K562 (cell line): ENCODE results near the gene CAPN7. TPM values are rescaled to one million over a fixed set of nuclear protein-coding genes. Genes with fewer than 3 reads are reported as not detected.

Source experiments
- ATAC-seq: fragments of 200-7000 bp; cut with Tn5 transposase; 3 replicates; pipeline ENCODE4 v1.9.1; 2020; ENCODE audit warnings: moderate library complexity
- BruUV-seq: library from RNA; stranded (reverse); fragments of 400-500 nt; replicated peaks from 2 replicates; lab custom pipeline; 2021; lab: Mats Ljungman, UMichigan
- CTCF ChIA-PET: fragments of 300-600 bp; formaldehyde crosslinking; extraction: SDS; loops from one replicate; lab custom pipeline; 2021; ENCODE audit warnings: low intra/inter-chr PET ratio; lab: Yijun Ruan, JAX
- POLR2A ChIA-PET: fragments of 300-600, 350-650 bp; sonication (Branson Sonifier 250); formaldehyde crosslinking; extraction: SDS; loops from one replicate; lab custom pipeline; 2021; ENCODE audit warnings: antibody characterized with exemption, inconsistent platforms; lab: Yijun Ruan, JAX
- DNase-seq, 4 experiments: peaks; one replicate each; pipeline versions ENCODE4 v3.0.0 to v3.0.0-alpha.2; 2011 to 2018; ENCODE audit warnings: low spot score in 3 of 4, mixed read lengths in 3 of 4; ENCODE audit errors: extremely low read depth in 1 of 4
- FAIRE-seq: peaks from 2 replicates; lab custom pipeline; 2011; peaks lifted over from hg19 to GRCh38; lab: Jason Lieb, UNC
- H2AFZ ChIP-seq: 2 replicates; pipeline ENCODE4 v1.6.0; 2011; ENCODE audit warnings: low read depth, low read length, control low read depth, inconsistent platforms
- H3K27ac ChIP-seq: fragments of 200-600 bp; 3 replicates; pipeline ENCODE4 v1.8.0; 2011; ENCODE audit warnings: low read depth, mild to moderate bottlenecking, control low read depth, inconsistent platforms, low read length, moderate library complexity, mixed read lengths; ENCODE audit errors: extremely low read depth
- H3K27me3 ChIP-seq, 2 experiments: fragments of 300-600 bp in 1 of 2; 2 replicates in 1 of 2; 3 replicates in 1 of 2; pipeline versions ENCODE4 v1.6.0 to v1.8.0; 2011; ENCODE audit warnings: inconsistent platforms in 2 of 2, low read length in 2 of 2, mild to moderate bottlenecking in 1 of 2, mixed read lengths in 1 of 2, moderate library complexity in 1 of 2; ENCODE audit not compliant: control insufficient read depth in 2 of 2, insufficient read depth in 2 of 2
- H3K36me3 ChIP-seq: fragments of 300-600 bp; 3 replicates; pipeline ENCODE4 v1.8.0; 2011; ENCODE audit warnings: mild to moderate bottlenecking, low read length, inconsistent platforms; ENCODE audit not compliant: control insufficient read depth, insufficient read depth
- H3K4me1 ChIP-seq, 2 experiments: fragments of 200-600 bp in 1 of 2; replicated peaks in 1 of 2; 2 replicates in 1 of 2; 3 replicates in 1 of 2; pipeline versions ENCODE4 v1.5.1 to v1.8.0; 2011; ENCODE audit warnings: inconsistent platforms in 2 of 2, low read length in 2 of 2, mild to moderate bottlenecking in 1 of 2, mixed read lengths in 1 of 2, moderate library complexity in 1 of 2; ENCODE audit not compliant: control insufficient read depth in 2 of 2, insufficient read depth in 2 of 2
- H3K4me2 ChIP-seq: 2 replicates; pipeline ENCODE4 v1.6.1; 2011; ENCODE audit warnings: low read length, control low read depth, inconsistent platforms, mixed read lengths; ENCODE audit not compliant: insufficient read depth
- H3K4me3 ChIP-seq: fragments of 200-600 bp; sonication (generic), shearing (Covaris generic); 2 replicates; pipeline ENCODE4 v1.5.1; 2016; ENCODE audit warnings: control low read depth, inconsistent platforms
- H3K79me2 ChIP-seq: fragments of 200-600 bp; 3 replicates; pipeline ENCODE4 v1.8.0; 2011; ENCODE audit warnings: low read length, inconsistent platforms; ENCODE audit not compliant: control insufficient read depth, insufficient read depth
- H3K9ac ChIP-seq, 2 experiments: 2 replicates each; pipeline versions ENCODE4 v1.6.0 to v1.6.1; 2011; ENCODE audit warnings: low read depth in 2 of 2, low read length in 2 of 2, control low read depth in 1 of 2, inconsistent platforms in 1 of 2, mild to moderate bottlenecking in 1 of 2, mixed read lengths in 1 of 2; ENCODE audit not compliant: insufficient read depth in 1 of 2
- H3K9me1 ChIP-seq: one replicate; pipeline ENCODE4 v1.6.0; 2011; ENCODE audit warnings: inconsistent platforms, mild to moderate bottlenecking, low read length, moderate library complexity; ENCODE audit not compliant: control insufficient read depth, insufficient read depth
- H3K9me3 ChIP-seq: replicated peaks from 2 replicates; pipeline ENCODE4 v1.5.1; 2011; ENCODE audit warnings: low read depth, low read length, inconsistent platforms; ENCODE audit not compliant: control insufficient read depth, insufficient read depth
- H4K20me1 ChIP-seq: replicated peaks from 2 replicates; pipeline ENCODE4 v1.6.1; 2011; ENCODE audit warnings: low read length, inconsistent platforms, mixed read lengths; ENCODE audit not compliant: control insufficient read depth, insufficient read depth
- FUS ChIP-seq: fragments of 200-400 bp; formaldehyde crosslinking; optimal IDR thresholded peaks from 2 replicates; pipeline ENCODE3; 2017; ENCODE audit warnings: low read depth, low read length
- NR2F6 ChIP-seq: fragments of 450-650 bp; formaldehyde crosslinking; IDR thresholded peaks from 2 replicates; pipeline ENCODE4 v1.4.0; 2020; ENCODE audit warnings: mild to moderate bottlenecking
- POLR2AphosphoS2 ChIP-seq: IDR thresholded peaks from 2 replicates; pipeline ENCODE4 v1.6.1; 2012; ENCODE audit warnings: low read length, improper control_type of control experiment
- POLR3G ChIP-seq: IDR thresholded peaks from 2 replicates; pipeline ENCODE4 v1.6.1; 2011; ENCODE audit not compliant: insufficient read length, insufficient replicate concordance; ENCODE audit errors: extremely low read depth
- RFX7 ChIP-seq: fragments of 250-450 bp; sonication (Bioruptor Pico); IDR thresholded peaks from 2 replicates; pipeline ENCODE4 v1.5.1; 2021; ENCODE audit warnings: mild to moderate bottlenecking
- TAL1 ChIP-seq: fragments of 450-650 bp; IDR thresholded peaks from 2 replicates; pipeline ENCODE4 v1.6.1; 2016; ENCODE audit warnings: mild to moderate bottlenecking
- TGIF2 ChIP-seq: sonication (generic); formaldehyde crosslinking; IDR thresholded peaks from 2 replicates; pipeline ENCODE4 v1.8.1; 2022; ENCODE audit warnings: mild to moderate bottlenecking, missing genetic modification reagents, moderate library complexity
- ZBTB49 ChIP-seq: sonication (generic); formaldehyde crosslinking; IDR thresholded peaks from 2 replicates; pipeline ENCODE4 v1.8.0; 2022; ENCODE audit warnings: missing genetic modification reagents, mild to moderate bottlenecking, borderline replicate concordance
- ZHX1 ChIP-seq: fragments of 150-350 bp; conservative IDR thresholded peaks from 2 replicates; pipeline ENCODE4 v1.6.1; 2014; ENCODE audit warnings: low read length
- ZKSCAN1 ChIP-seq: fragments of 150-350 bp; IDR thresholded peaks from 2 replicates; pipeline ENCODE4 v1.6.1; 2016; ENCODE audit warnings: low read depth, low read length
- ZKSCAN3 ChIP-seq: fragments of 250-450 bp; sonication (Bioruptor Pico); IDR thresholded peaks from 2 replicates; pipeline ENCODE4 v1.4.0; 2020
- ZKSCAN8 ChIP-seq: fragments of 200-800 bp; sonication (Bioruptor generic); IDR thresholded peaks from 2 replicates; pipeline ENCODE4 v1.6.1; 2016; ENCODE audit warnings: missing genetic modification characterization, missing compliant biosample characterization
- ZNF140 ChIP-seq: fragments of 250-450 bp; sonication (Bioruptor Pico); IDR thresholded peaks from 2 replicates; pipeline ENCODE4 v1.8.0; 2021; ENCODE audit warnings: moderate library complexity, mild to moderate bottlenecking, inconsistent platforms
- ZNF57 ChIP-seq: fragments of 450-650 bp; formaldehyde crosslinking; IDR thresholded peaks from 2 replicates; pipeline ENCODE4 v1.4.0; 2020; ENCODE audit warnings: mild to moderate bottlenecking, moderate library complexity
- WGBS: fragments of 100-300 bp; shearing (Covaris generic); methylation state at CpG from one replicate; pipeline ENCODE4 v1.1.6; 2016; ENCODE audit warnings: low coverage, mixed read lengths; ENCODE audit not compliant: insufficient coverage; ENCODE audit errors: missing lambda C conversion rate; 5-methylcytosine and 5-hydroxymethylcytosine counted together
- in situ Hi-C: fragments of 300-500 bp; cut with MboI; formaldehyde crosslinking; loops from 4 replicates; pipeline ENCODE4 v1.15.0; 2018; ENCODE audit warnings: inconsistent platforms, mixed read lengths
- intact Hi-C: fragments of 100-400 bp; cut with micrococcal nuclease; formaldehyde crosslinking; loops from 2 replicates; pipeline ENCODE4 v1.14.2; 2022
- polyA plus RNA-seq, 8 experiments: library from polyadenylated mRNA; depleted of rRNA in 4 of 8; stranded (reverse) in 5 of 8; unstranded in 3 of 8; fragments of >200 nt; fragmentation: Nextera tagmentation in 2 of 8; fragmentation: Illumina TruSeq in 1 of 8; extraction: Ambion mirVana in 2 of 8; extraction: Trizol in 1 of 8; gene quantifications; 2 replicates each; pipeline versions ENCODE4 v1.2.1 to v1.2.3, GENCODE V29; 2011 to 2014; ENCODE audit warnings: inconsistent platforms in 1 of 8, missing spikeins in 1 of 8
- total RNA-seq, 7 experiments: library from RNA; depleted of rRNA in 6 of 7; stranded (reverse); fragments of >200 nt in 6 of 7; fragmentation: Illumina TruSeq in 2 of 7; extraction: Trizol in 2 of 7; gene quantifications; 2 replicates each; pipeline versions ENCODE4 v1.2.1 to v1.2.3, GENCODE V29; 2011 to 2021; ENCODE audit warnings: low replicate concordance in 1 of 7

CAPN7 gene
- total and polyA plus RNA-seq, 9 of the 15 experiments (the other 6 are each of a cell fraction or from before 2014, with no cell fraction given): 6.5 to 42.7 (median 32.7) TPM

- TF ChIP-seq ZNF57 (CRISPR knock-in tag): no peak
These were observed 10.5 kb downstream of the CAPN7 start (continued) for GRCh38 chr3:15216501-15216900.

GRCh38 chr3:15217011-15217671 is 11.1 kb downstream of the CAPN7 start:
- POLR2A ChIA-PET: interaction anchor here (5.9 kb wide), 1 partner anchor 11 kb away, joined by 41 read pairs; the partner anchor contains the start of gene CAPN7
- intact Hi-C loops: no loop called here

More at GRCh38 chr3:15217011-15217671, 11.1 kb downstream of the CAPN7 start:
- no peak overlapping the region for H3K4me2 ChIP-seq
- H3K36me3 ChIP-seq: peaks cover 90% of the 10 kb centered on the region
- H3K27me3 ChIP-seq: no peaks in the 10 kb centered on the region
- TF ChIP-seq TAL1: no peak
- TF ChIP-seq ZKSCAN3: no peak
- no peak for TF ChIP-seq ZHX1
- TF ChIP-seq ZNF57 (CRISPR knock-in tag): no peak
- TF ChIP-seq ZNF140 (CRISPR knock-in tag): no peak
- TF ChIP-seq ZKSCAN8 (CRISPR knock-in tag): no peak
- TF ChIP-seq TGIF2 (CRISPR knock-in tag): no peak
- TF ChIP-seq FUS: no peak
- TF ChIP-seq POLR3G: no peak
- no peak for TF ChIP-seq NR2F6 (CRISPR knock-in tag)
- no peak for TF ChIP-seq POLR2AphosphoS2
- TF ChIP-seq RFX7: no peak
- no peak for TF ChIP-seq ZKSCAN1
- TF ChIP-seq ZBTB49: no peak
- no peaks in the 10 kb centered on the region for H3K4me1 ChIP-seq
- H2AFZ ChIP-seq: no peak overlapping the region
- H3K9me3 ChIP-seq: no peaks in the 10 kb centered on the region
- H3K9ac ChIP-seq: no peak overlapping the region
- H3K27ac ChIP-seq: no peak overlapping the region
- H3K79me2 ChIP-seq: no peaks in the 10 kb centered on the region
- FAIRE-seq (no peak), ATAC-seq (no peak), DNase-seq (no peak)
- BruUV-seq: no TSS peak
- in situ Hi-C loops: loop anchor here (25.0 kb wide), 1 partner anchor 1320 kb away; no protein-coding TSS in a partner anchor
- CTCF ChIA-PET: no interaction called here
- 86% methylated on average over 4 of the region's 4 CpGs for WGBS
- H3K9me1 ChIP-seq: no peaks in the 10 kb centered on the region
- H3K4me3 ChIP-seq: no peak overlapping the region
- H4K20me1 ChIP-seq: no peaks in the 10 kb centered on the region; the same call in 1 of the 2 replicates
